ENCODE data around the gene GABRR1. TPM values are rescaled to one million over a fixed set of nuclear protein-coding genes. Genes with fewer than 3 reads are reported as not detected.
"Not testable (repeated sequence)": the region's sequence is repeated elsewhere in the genome, so short reads cannot be mapped to it uniquely, and the experiment has no call there.

Gene GABRR1
- total RNA-seq, 1 donor: not detected

DNA sequence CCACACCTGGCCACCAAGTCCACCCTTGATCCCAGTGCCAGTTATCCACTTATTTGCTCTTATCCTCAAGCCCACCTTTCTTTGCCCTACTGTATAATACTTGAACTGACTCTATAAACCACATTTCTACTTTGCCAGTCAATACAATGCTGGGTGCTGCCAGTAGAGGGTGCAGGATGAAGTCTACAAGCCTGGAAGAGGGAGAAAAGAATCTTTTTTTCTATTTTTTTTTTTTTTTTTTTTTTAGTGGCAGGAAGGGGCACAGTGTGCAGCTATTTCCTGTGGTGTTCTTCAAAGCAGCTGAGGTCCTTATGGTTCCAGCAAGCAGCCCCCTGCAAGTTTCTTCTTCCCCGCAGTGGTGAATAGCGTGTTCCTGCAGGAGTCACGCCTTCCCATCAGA is 22.2 kb upstream of the GABRR1 start:
- no peaks in the 10 kb centered on the region for H3K79me2 ChIP-seq (ENCODE audit: insufficient read depth, low read length)
- no peaks in the 10 kb centered on the region for H4K20me1 ChIP-seq (ENCODE audit: insufficient read depth, low read length)
- no peaks in the 10 kb centered on the region for H3K9me3 ChIP-seq (ENCODE audit: low read depth, low read length)
- no peak overlapping the region for H3K4me3 ChIP-seq (ENCODE audit: insufficient read depth, low read length)
- no peaks in the 10 kb centered on the region for H3K4me1 ChIP-seq (ENCODE audit: insufficient read depth, low read length)
- H3K36me3 ChIP-seq (ENCODE audit: insufficient read depth, low read length): no peaks in the 10 kb centered on the region
- H3K27ac ChIP-seq (ENCODE audit: low read depth, low read length): no peak overlapping the region
- H2AFZ ChIP-seq (ENCODE audit: low read length): no peak overlapping the region
- H3K27me3 ChIP-seq (ENCODE audit: insufficient read depth, low read length): peaks cover 8% of the 10 kb centered on the region
- DNase-seq (ENCODE audit: insufficient read length, low spot score, missing footprints): no peak
- H3K4me2 ChIP-seq (ENCODE audit: insufficient read depth, low read length): no peak overlapping the region
- TF ChIP-seq CTCF (IDR thresholded peaks at IDR 0.05; ENCODE audit: extremely low read depth, low read depth, low read length): peak; percentile 38

DNA sequence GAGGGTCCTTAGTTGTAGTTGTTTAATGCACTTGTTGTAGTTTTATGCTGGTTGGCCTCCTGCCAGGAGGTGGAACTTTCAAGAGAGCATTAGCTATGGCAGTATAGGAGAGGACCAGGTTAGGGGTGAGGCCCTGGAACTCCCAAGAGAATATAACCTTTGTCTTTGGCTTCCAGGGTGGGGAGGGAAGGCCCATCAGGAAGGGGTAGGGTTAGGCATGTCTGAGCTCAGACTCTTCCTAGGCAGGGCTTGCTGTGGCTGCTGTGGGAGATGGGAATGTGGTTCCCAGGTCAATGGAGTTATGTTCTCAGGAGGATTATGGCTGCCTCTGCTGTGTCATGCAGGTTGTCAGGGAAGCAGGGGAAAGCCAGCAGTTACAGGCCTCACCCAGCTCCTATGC is 20.0 kb upstream of the GABRR1 start:
- Histone ChIP-seq H3K4me2 (ENCODE audit: insufficient read depth, low read length) (no peak overlapping the region), H3K9me3 (ENCODE audit: low read depth, low read length) (no peaks in the 10 kb centered on the region), H3K79me2 (ENCODE audit: insufficient read depth, low read length) (no peaks in the 10 kb centered on the region), H4K20me1 (ENCODE audit: insufficient read depth, low read length) (no peaks in the 10 kb centered on the region), H2AFZ (ENCODE audit: low read length) (no peak overlapping the region), H3K27ac (ENCODE audit: low read depth, low read length) (no peak overlapping the region), H3K4me1 (ENCODE audit: insufficient read depth, low read length) (no peaks in the 10 kb centered on the region), H3K27me3 (ENCODE audit: insufficient read depth, low read length) (no peaks in the 10 kb centered on the region), H3K36me3 (ENCODE audit: insufficient read depth, low read length) (no peaks in the 10 kb centered on the region), H3K4me3 (ENCODE audit: insufficient read depth, low read length) (no peak overlapping the region)
- DNase-seq (ENCODE audit: insufficient read length, low spot score, missing footprints): no peak
- TF ChIP-seq CTCF (IDR thresholded peaks at IDR 0.05; ENCODE audit: extremely low read depth, low read depth, low read length): no peak

DNA sequence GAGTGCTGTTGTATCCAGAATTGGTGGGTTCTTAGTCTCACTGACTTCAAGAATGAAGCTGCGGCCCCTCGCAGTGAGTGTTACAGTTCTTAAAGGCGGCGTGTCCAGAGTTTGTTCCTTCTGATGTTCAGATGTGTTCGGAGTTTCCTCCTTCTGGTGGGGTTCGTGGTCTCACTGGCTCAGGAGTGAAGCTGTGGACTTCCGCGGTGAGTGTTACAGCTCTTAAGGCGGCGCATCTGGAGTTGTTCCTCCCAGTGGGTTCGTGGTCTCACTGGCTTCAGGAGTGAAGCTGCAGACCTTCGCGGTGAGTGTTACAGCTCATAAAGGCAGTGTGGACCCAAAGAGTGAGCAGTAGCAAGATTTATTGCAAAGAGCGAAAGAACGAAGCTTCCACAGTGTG is 16.4 kb upstream of the GABRR1 start:
- H3K79me2 ChIP-seq (ENCODE audit: insufficient read depth, low read length); H3K4me2 ChIP-seq (ENCODE audit: insufficient read depth, low read length); H3K4me3 ChIP-seq (ENCODE audit: insufficient read depth, low read length); H3K27ac ChIP-seq (ENCODE audit: low read depth, low read length); H2AFZ ChIP-seq (ENCODE audit: low read length); H3K4me1 ChIP-seq (ENCODE audit: insufficient read depth, low read length); H4K20me1 ChIP-seq (ENCODE audit: insufficient read depth, low read length); DNase-seq (ENCODE audit: insufficient read length, low spot score, missing footprints); H3K9me3 ChIP-seq (ENCODE audit: low read depth, low read length); H3K27me3 ChIP-seq (ENCODE audit: insufficient read depth, low read length); H3K36me3 ChIP-seq (ENCODE audit: insufficient read depth, low read length): not testable (repeated sequence)

- no peak for TF ChIP-seq CTCF (IDR thresholded peaks at IDR 0.05; ENCODE audit: extremely low read depth, low read depth, low read length)
- Histone ChIP-seq H3K4me2 (ENCODE audit: insufficient read depth, low read length) (no peak overlapping the region), H3K79me2 (ENCODE audit: insufficient read depth, low read length) (no peaks in the 10 kb centered on the region), H3K4me1 (ENCODE audit: insufficient read depth, low read length) (no peaks in the 10 kb centered on the region), H3K27ac (ENCODE audit: low read depth, low read length) (no peak overlapping the region), H3K4me3 (ENCODE audit: insufficient read depth, low read length) (no peak overlapping the region), H3K36me3 (ENCODE audit: insufficient read depth, low read length) (no peaks in the 10 kb centered on the region), H3K9me3 (ENCODE audit: low read depth, low read length) (no peaks in the 10 kb centered on the region), H3K27me3 (ENCODE audit: insufficient read depth, low read length) (peaks cover 5% of the 10 kb centered on the region), H2AFZ (ENCODE audit: low read length) (no peak overlapping the region), H4K20me1 (ENCODE audit: insufficient read depth, low read length) (no peaks in the 10 kb centered on the region)
- no peak for DNase-seq (ENCODE audit: insufficient read length, low spot score, missing footprints)
Observed at GRCh38 chr6:89222712-89223039, 5.5 kb upstream of the GABRR1 start.
